Measurements from ENCODE around the gene TERC.
"Not testable (repeated sequence)": the region's sequence is repeated elsewhere in the genome, so short reads cannot be mapped to it uniquely, and the experiment has no call there.

TERC gene

GRCh38 chr3:169771497-169772304, 6.8 kb upstream of the TERC start:
- peak; percentile 95 for DNase-seq

- DNase-seq: no peak
These were observed 4.7 kb upstream of the TERC start, which contains the start of gene ACTRT3 for GRCh38 chr3:169769287-169770181. ACTRT3 (minus strand) TSS chr3:169769561; CDS start chr3:169769520, 41 bp downstream.

- DNase-seq: no peak
These were observed 463 bp downstream of the TERC start for GRCh38 chr3:169764312-169764881.

GRCh38 chr3:169760479-169760878, 4.4 kb downstream of the TERC start:
- no peak for DNase-seq

- DNase-seq: no peak
These were observed 5.6 kb downstream of the TERC start for GRCh38 chr3:169759256-169759655.

GRCh38 chr3:169758359-169758994, 6.4 kb downstream of the TERC start:
- no peak for DNase-seq

- DNase-seq: no peak
These were observed 9.4 kb downstream of the TERC start for GRCh38 chr3:169755488-169755887.

GRCh38 chr3:169754711-169755110, 10.1 kb downstream of the TERC start:
- no peak for DNase-seq

GRCh38 chr3:169751875-169752274, 13.0 kb downstream of the TERC start:
- DNase-seq: no peak

- no peak for DNase-seq
These were observed 14.2 kb downstream of the TERC start for GRCh38 chr3:169750665-169751064.

- DNase-seq: no peak
These were observed 16.2 kb downstream of the TERC start for GRCh38 chr3:169748670-169749069.

- no peak for DNase-seq
These were observed 17.9 kb downstream of the TERC start for GRCh38 chr3:169746924-169747323.

GRCh38 chr3:169744366-169745054, 20.4 kb downstream of the TERC start:
- DNase-seq: no peak

GRCh38 chr3:169739067-169739466, 25.8 kb downstream of the TERC start:
- DNase-seq: no peak

- not testable (repeated sequence) for DNase-seq
These were observed 33.0 kb downstream of the TERC start for GRCh38 chr3:169731857-169732256.

- DNase-seq: no peak
These were observed 42.1 kb downstream of the TERC start for GRCh38 chr3:169722724-169723123.

- not testable (repeated sequence) for DNase-seq
These were observed 46.4 kb downstream of the TERC start for GRCh38 chr3:169718415-169718814.
